K562 (cell line): ENCODE measurements around the gene EIF3I. TPM values are rescaled to one million over a fixed set of nuclear protein-coding genes. Genes with fewer than 3 reads are reported as not detected.

Experiments
- ATAC-seq: fragments of 200-7000 bp; cut with Tn5 transposase; 3 replicates; pipeline ENCODE4 v1.9.1; 2020; ENCODE audit warnings: moderate library complexity
- BruUV-seq: library from RNA; stranded (reverse); fragments of 400-500 nt; replicated peaks from 2 replicates; lab custom pipeline; 2021; lab: Mats Ljungman, UMichigan
- CTCF ChIA-PET: fragments of 300-600 bp; formaldehyde crosslinking; extraction: SDS; loops from one replicate; lab custom pipeline; 2021; ENCODE audit warnings: low intra/inter-chr PET ratio; lab: Yijun Ruan, JAX
- POLR2A ChIA-PET: fragments of 300-600, 350-650 bp; sonication (Branson Sonifier 250); formaldehyde crosslinking; extraction: SDS; loops from one replicate; lab custom pipeline; 2021; ENCODE audit warnings: antibody characterized with exemption, inconsistent platforms; lab: Yijun Ruan, JAX
- DNase-seq, 4 experiments: peaks; one replicate each; pipeline versions ENCODE4 v3.0.0 to v3.0.0-alpha.2; 2011 to 2018; ENCODE audit warnings: low spot score in 3 of 4, mixed read lengths in 3 of 4; ENCODE audit errors: extremely low read depth in 1 of 4
- FAIRE-seq: peaks from 2 replicates; lab custom pipeline; 2011; peaks lifted over from hg19 to GRCh38; lab: Jason Lieb, UNC
- H2AFZ ChIP-seq: 2 replicates; pipeline ENCODE4 v1.6.0; 2011; ENCODE audit warnings: low read depth, low read length, control low read depth, inconsistent platforms
- H3K27ac ChIP-seq: fragments of 200-600 bp; 3 replicates; pipeline ENCODE4 v1.8.0; 2011; ENCODE audit warnings: low read depth, mild to moderate bottlenecking, control low read depth, inconsistent platforms, low read length, moderate library complexity, mixed read lengths; ENCODE audit errors: extremely low read depth
- H3K27me3 ChIP-seq, 2 experiments: fragments of 300-600 bp in 1 of 2; 2 replicates in 1 of 2; 3 replicates in 1 of 2; pipeline versions ENCODE4 v1.6.0 to v1.8.0; 2011; ENCODE audit warnings: inconsistent platforms in 2 of 2, low read length in 2 of 2, mild to moderate bottlenecking in 1 of 2, mixed read lengths in 1 of 2, moderate library complexity in 1 of 2; ENCODE audit not compliant: control insufficient read depth in 2 of 2, insufficient read depth in 2 of 2
- H3K36me3 ChIP-seq: fragments of 300-600 bp; 3 replicates; pipeline ENCODE4 v1.8.0; 2011; ENCODE audit warnings: mild to moderate bottlenecking, low read length, inconsistent platforms; ENCODE audit not compliant: control insufficient read depth, insufficient read depth
- H3K4me1 ChIP-seq, 2 experiments: fragments of 200-600 bp in 1 of 2; replicated peaks in 1 of 2; 2 replicates in 1 of 2; 3 replicates in 1 of 2; pipeline versions ENCODE4 v1.5.1 to v1.8.0; 2011; ENCODE audit warnings: inconsistent platforms in 2 of 2, low read length in 2 of 2, mild to moderate bottlenecking in 1 of 2, mixed read lengths in 1 of 2, moderate library complexity in 1 of 2; ENCODE audit not compliant: control insufficient read depth in 2 of 2, insufficient read depth in 2 of 2
- H3K4me2 ChIP-seq: 2 replicates; pipeline ENCODE4 v1.6.1; 2011; ENCODE audit warnings: low read length, control low read depth, inconsistent platforms, mixed read lengths; ENCODE audit not compliant: insufficient read depth
- H3K4me3 ChIP-seq: fragments of 200-600 bp; sonication (generic), shearing (Covaris generic); 2 replicates; pipeline ENCODE4 v1.5.1; 2016; ENCODE audit warnings: control low read depth, inconsistent platforms
- H3K79me2 ChIP-seq: fragments of 200-600 bp; 3 replicates; pipeline ENCODE4 v1.8.0; 2011; ENCODE audit warnings: low read length, inconsistent platforms; ENCODE audit not compliant: control insufficient read depth, insufficient read depth
- H3K9ac ChIP-seq, 2 experiments: 2 replicates each; pipeline versions ENCODE4 v1.6.0 to v1.6.1; 2011; ENCODE audit warnings: low read depth in 2 of 2, low read length in 2 of 2, control low read depth in 1 of 2, inconsistent platforms in 1 of 2, mild to moderate bottlenecking in 1 of 2, mixed read lengths in 1 of 2; ENCODE audit not compliant: insufficient read depth in 1 of 2
- H3K9me1 ChIP-seq: one replicate; pipeline ENCODE4 v1.6.0; 2011; ENCODE audit warnings: inconsistent platforms, mild to moderate bottlenecking, low read length, moderate library complexity; ENCODE audit not compliant: control insufficient read depth, insufficient read depth
- H3K9me3 ChIP-seq: replicated peaks from 2 replicates; pipeline ENCODE4 v1.5.1; 2011; ENCODE audit warnings: low read depth, low read length, inconsistent platforms; ENCODE audit not compliant: control insufficient read depth, insufficient read depth
- H4K20me1 ChIP-seq: replicated peaks from 2 replicates; pipeline ENCODE4 v1.6.1; 2011; ENCODE audit warnings: low read length, inconsistent platforms, mixed read lengths; ENCODE audit not compliant: control insufficient read depth, insufficient read depth
- COPS2 ChIP-seq: fragments of 450-650 bp; conservative IDR thresholded peaks from 2 replicates; pipeline ENCODE4 v1.6.1; 2016; ENCODE audit warnings: mild to moderate bottlenecking, moderate library complexity
- HMG20B ChIP-seq: fragments of 250-450 bp; sonication (Bioruptor Pico); IDR thresholded peaks from 2 replicates; pipeline ENCODE4 v1.5.0; 2021; ENCODE audit warnings: mild to moderate bottlenecking
- POLR2A ChIP-seq: fragments of 450-650 bp; conservative IDR thresholded peaks from 2 replicates; pipeline ENCODE4 v1.6.1; 2016
- RB1 ChIP-seq: fragments of 450-650 bp; IDR thresholded peaks from 2 replicates; pipeline ENCODE4 v1.6.1; 2017; ENCODE audit warnings: low read depth, mild to moderate bottlenecking
- RBFOX2 ChIP-seq: fragments of 200-400 bp; formaldehyde crosslinking; IDR thresholded peaks from 2 replicates; pipeline ENCODE4 v1.6.1; 2017; ENCODE audit warnings: low read depth, mild to moderate bottlenecking, low read length, moderate library complexity
- SETDB1 ChIP-seq: IDR thresholded peaks from one replicate; pipeline ENCODE4 v1.6.1; 2012; ENCODE audit warnings: low read length, control low read depth, inconsistent platforms
- SUPT5H ChIP-seq: fragments of 450-650 bp; IDR thresholded peaks from 2 replicates; pipeline ENCODE4 v1.6.1; 2016
- TSC22D4 ChIP-seq: fragments of 450-650 bp; IDR thresholded peaks from 2 replicates; pipeline ENCODE4 v1.6.1; 2016; ENCODE audit warnings: missing genetic modification characterization, missing biosample characterization, control low read depth
- XRCC3 ChIP-seq: fragments of 450-650 bp; IDR thresholded peaks from 2 replicates; pipeline ENCODE4 v1.6.1; 2017; ENCODE audit warnings: mild to moderate bottlenecking, moderate library complexity
- ZKSCAN3 ChIP-seq: fragments of 250-450 bp; sonication (Bioruptor Pico); IDR thresholded peaks from 2 replicates; pipeline ENCODE4 v1.4.0; 2020
- ZNF395 ChIP-seq: fragments of 200-800 bp; sonication (Bioruptor generic); IDR thresholded peaks from 2 replicates; pipeline ENCODE4 v1.6.1; 2017; ENCODE audit warnings: missing genetic modification characterization, missing compliant biosample characterization
- ZNF561 ChIP-seq: fragments of 450-650 bp; formaldehyde crosslinking; conservative IDR thresholded peaks from 2 replicates; pipeline ENCODE4 v1.4.0; 2020; ENCODE audit warnings: mild to moderate bottlenecking, moderate library complexity
- WGBS: fragments of 100-300 bp; shearing (Covaris generic); methylation state at CpG from one replicate; pipeline ENCODE4 v1.1.6; 2016; ENCODE audit warnings: low coverage, mixed read lengths; ENCODE audit not compliant: insufficient coverage; ENCODE audit errors: missing lambda C conversion rate; 5-methylcytosine and 5-hydroxymethylcytosine counted together
- in situ Hi-C: fragments of 300-500 bp; cut with MboI; formaldehyde crosslinking; loops from 4 replicates; pipeline ENCODE4 v1.15.0; 2018; ENCODE audit warnings: inconsistent platforms, mixed read lengths
- intact Hi-C: fragments of 100-400 bp; cut with micrococcal nuclease; formaldehyde crosslinking; loops from 2 replicates; pipeline ENCODE4 v1.14.2; 2022
- polyA plus RNA-seq, 8 experiments: library from polyadenylated mRNA; depleted of rRNA in 4 of 8; stranded (reverse) in 5 of 8; unstranded in 3 of 8; fragments of >200 nt; fragmentation: Nextera tagmentation in 2 of 8; fragmentation: Illumina TruSeq in 1 of 8; extraction: Ambion mirVana in 2 of 8; extraction: Trizol in 1 of 8; gene quantifications; 2 replicates each; pipeline versions ENCODE4 v1.2.1 to v1.2.3, GENCODE V29; 2011 to 2014; ENCODE audit warnings: inconsistent platforms in 1 of 8, missing spikeins in 1 of 8
- total RNA-seq, 7 experiments: library from RNA; depleted of rRNA in 6 of 7; stranded (reverse); fragments of >200 nt in 6 of 7; fragmentation: Illumina TruSeq in 2 of 7; extraction: Trizol in 2 of 7; gene quantifications; 2 replicates each; pipeline versions ENCODE4 v1.2.1 to v1.2.3, GENCODE V29; 2011 to 2021; ENCODE audit warnings: low replicate concordance in 1 of 7

EIF3I gene
- total and polyA plus RNA-seq, 9 of the 15 experiments (the other 6 are each of a cell fraction or from before 2014, with no cell fraction given): 414 to 1,526 (median 635) TPM

DNA sequence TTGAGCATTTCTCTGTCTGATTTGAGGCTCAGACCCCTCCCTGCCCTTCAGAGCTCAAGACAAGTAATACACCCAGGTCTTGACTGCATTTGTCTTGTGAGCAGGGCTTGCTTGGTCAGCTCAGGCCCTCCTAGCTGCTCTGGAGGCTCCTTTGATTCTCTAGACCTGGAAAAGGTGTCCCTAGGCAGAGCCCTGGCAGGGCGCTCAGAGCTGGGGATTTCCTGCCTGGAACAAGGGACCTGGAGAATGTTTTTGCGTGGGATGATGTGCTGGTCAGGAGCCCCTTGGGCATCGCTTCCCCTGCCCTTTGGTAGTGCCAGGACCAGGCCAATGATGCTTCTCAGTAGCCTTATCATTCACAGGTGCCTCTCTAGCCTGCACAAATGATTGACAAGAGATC lies 26.7 kb upstream of the EIF3I start:
- Histone ChIP-seq H3K9me1 (peaks cover 3% of the 10 kb centered on the region), H3K4me2 (no peak overlapping the region), H3K4me3 (no peak overlapping the region), H2AFZ (no peak overlapping the region), H3K27me3 (no peaks in the 10 kb centered on the region)
- TF ChIP-seq RBFOX2 (0 out of 2 replicates have a peak, but pooled peaks have one; percentile 29), ZKSCAN3 (no peak), POLR2A (0 out of 2 replicates have a peak, but pooled peaks have one; percentile 9), SUPT5H (0 out of 2 replicates have a peak, but pooled peaks have one; percentile 24)
- TF ChIP-seq, all 486 proteins: peak for 3
- in situ Hi-C loops: no loop called here
- Histone ChIP-seq H3K36me3 (peaks cover 80% of the 10 kb centered on the region), H3K9ac (0 out of 4 replicates have a peak overlapping the region, but pooled peaks of 1 of the 2 experiments have one; percentile 8), H3K9me3 (no peaks in the 10 kb centered on the region), H3K79me2 (no peaks in the 10 kb centered on the region), H4K20me1 (no peaks in the 10 kb centered on the region; the same call in none of the 2 replicates), H3K4me1 (peaks cover 5 to 22% of the 10 kb centered on the region in 2 experiments; a peak in 4 of 5 replicates), H3K27ac (no peak overlapping the region)
- FAIRE-seq (no peak), DNase-seq (no peak), ATAC-seq (no peak)
- intact Hi-C loops: no loop called here
- ChIA-PET CTCF (no interaction called here), POLR2A (interaction anchor here (0.6 to 10.8 kb wide), 7 partner anchors 11 to 88 kb away, joined by 3 to 201 read pairs (median 4); partner anchors contain the start of genes DCDC2B, IQCC, KPNA6 and TXLNA)
- BruUV-seq: no TSS peak
- WGBS: 95% methylated on average over 3 of the region's 3 CpGs

- in situ Hi-C loops: no loop called here
- TF ChIP-seq RB1 (no peak), HMG20B (CRISPR knock-in tag) (0 out of 2 replicates have a peak, but pooled peaks have one; percentile 73), XRCC3 (no peak), ZNF561 (CRISPR knock-in tag) (no peak), TSC22D4 (no peak), SETDB1 (no peak), COPS2 (no peak), ZNF395 (CRISPR knock-in tag) (no peak)
- TF ChIP-seq, all 486 proteins: peak for 1
- CTCF ChIA-PET: no interaction called here
- H3K79me2 ChIP-seq: peaks cover 3% of the 10 kb centered on the region; the same call in 1 of the 3 replicates
- H2AFZ ChIP-seq: no peak overlapping the region
- ATAC-seq: no peak
- H3K36me3 ChIP-seq: peaks cover 74% of the 10 kb centered on the region
- H3K27me3 ChIP-seq: no peaks in the 10 kb centered on the region
- no peaks in the 10 kb centered on the region for H3K9me3 ChIP-seq
- no peak overlapping the region for H3K9ac ChIP-seq
- no peak for FAIRE-seq
- no peak overlapping the region for H3K4me3 ChIP-seq
- intact Hi-C loops: no loop called here
- H3K4me1 ChIP-seq: peaks cover 5 to 28% of the 10 kb centered on the region in 2 experiments; a peak in 4 of 5 replicates
- H3K9me1 ChIP-seq: peaks cover 3% of the 10 kb centered on the region
- H3K27ac ChIP-seq: no peak overlapping the region
- DNase-seq: no peak
- POLR2A ChIA-PET: interaction anchor here (0.6 to 10.8 kb wide), 7 partner anchors 11 to 81 kb away, joined by 3 to 201 read pairs (median 4); partner anchors contain the start of genes DCDC2B, IQCC and TXLNA
- no peaks in the 10 kb centered on the region; the same call in none of the 2 replicates for H4K20me1 ChIP-seq
- H3K4me2 ChIP-seq: no peak overlapping the region
- no TSS peak for BruUV-seq
These were observed 26.0 kb upstream of the EIF3I start for GRCh38 chr1:32195972-32196823.
